MG63 (cell line): Measurements from ENCODE around the gene APP. TPM values are rescaled to one million over a fixed set of nuclear protein-coding genes. Genes with fewer than 3 reads are reported as not detected.
A peak's percentile ranks its signal among the peaks of the same experiment; 100 is the strongest.

Source experiments
- DNase-seq: peaks from one replicate; pipeline ENCODE4 v3.0.0-alpha.2; 2020
- H3K27me3 ChIP-seq: fragments of 250-450 bp; sonication (Bioruptor Pico); 2 replicates; pipeline ENCODE4 v1.5.1; 2020; ENCODE audit warnings: mild to moderate bottlenecking, moderate library complexity
- H3K36me3 ChIP-seq: fragments of 250-450 bp; sonication (Bioruptor Pico); 2 replicates; pipeline ENCODE4 v1.5.1; 2020; ENCODE audit warnings: mild to moderate bottlenecking, moderate library complexity
- H3K4me3 ChIP-seq: fragments of 250-450 bp; sonication (Bioruptor Pico); 2 replicates; pipeline ENCODE4 v1.5.1; 2020; ENCODE audit warnings: mild to moderate bottlenecking, moderate library complexity
- H3K9me3 ChIP-seq: fragments of 250-450 bp; sonication (Bioruptor Pico); 2 replicates; pipeline ENCODE4 v1.5.1; 2020; ENCODE audit warnings: mild to moderate bottlenecking, moderate library complexity
- total RNA-seq: library from RNA; depleted of rRNA; stranded (reverse); fragments of >200 nt; shearing (Covaris generic); gene quantifications from 2 replicates; pipeline ENCODE4 v1.2.3, GENCODE V29; 2014; ENCODE audit warnings: low replicate concordance

The APP gene
- total RNA-seq, 1 experiment from 2014 or later, result 252 TPM

DNA sequence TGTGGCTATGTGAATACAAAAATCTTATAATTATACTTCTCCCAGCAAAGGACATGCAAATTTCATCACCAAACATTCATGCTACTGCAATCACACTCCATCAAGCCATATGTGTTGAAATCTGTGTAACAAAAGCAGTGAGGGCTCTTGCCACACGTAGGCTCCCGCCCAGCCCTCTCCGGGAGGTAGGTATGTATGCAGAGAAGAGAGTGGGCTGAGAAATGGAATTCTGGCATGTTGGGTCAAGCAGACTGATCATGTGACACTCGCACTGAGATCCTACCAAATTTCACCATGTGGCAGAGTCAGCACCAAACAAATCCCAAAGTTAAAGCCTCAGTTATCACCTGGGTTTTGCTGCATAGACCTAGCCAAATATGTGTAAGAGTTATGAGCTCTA lies 49.7 kb downstream of the APP start:
- no peaks in the 10 kb centered on the region for H3K27me3 ChIP-seq

DNA sequence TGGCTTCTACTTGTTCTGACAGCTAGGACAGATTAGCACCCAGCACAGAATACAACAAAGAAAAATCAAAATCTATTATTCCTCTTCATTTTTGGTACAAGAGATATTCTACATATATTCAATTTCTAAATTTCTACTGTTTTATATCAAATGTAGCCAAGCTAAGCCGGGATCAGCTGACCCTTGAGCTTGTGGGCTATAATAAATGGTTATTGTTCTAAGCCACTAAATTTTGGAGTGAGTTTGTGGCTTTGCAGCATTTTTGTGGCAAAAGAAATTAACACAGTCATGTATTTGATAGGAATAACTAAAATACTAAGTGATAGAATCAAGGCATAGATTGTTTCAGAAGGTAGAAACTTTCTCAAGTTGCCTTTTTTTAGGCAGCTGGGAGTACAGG lies 50.7 kb downstream of the APP start:
- Histone ChIP-seq H3K9me3 (no peaks in the 10 kb centered on the region), H3K4me3 (no peak overlapping the region), H3K27me3 (no peaks in the 10 kb centered on the region), H3K36me3 (peaks cover 4% of the 10 kb centered on the region; the same call in 1 of the 2 replicates)
- no peak for DNase-seq

More for the DNA sequence above, 49.7 kb downstream of the APP start:
- no peak for DNase-seq
- H3K36me3 ChIP-seq, result peaks cover 4% of the 10 kb centered on the region
- H3K4me3 ChIP-seq, result no peak overlapping the region
- H3K9me3 ChIP-seq, result no peaks in the 10 kb centered on the region

DNA sequence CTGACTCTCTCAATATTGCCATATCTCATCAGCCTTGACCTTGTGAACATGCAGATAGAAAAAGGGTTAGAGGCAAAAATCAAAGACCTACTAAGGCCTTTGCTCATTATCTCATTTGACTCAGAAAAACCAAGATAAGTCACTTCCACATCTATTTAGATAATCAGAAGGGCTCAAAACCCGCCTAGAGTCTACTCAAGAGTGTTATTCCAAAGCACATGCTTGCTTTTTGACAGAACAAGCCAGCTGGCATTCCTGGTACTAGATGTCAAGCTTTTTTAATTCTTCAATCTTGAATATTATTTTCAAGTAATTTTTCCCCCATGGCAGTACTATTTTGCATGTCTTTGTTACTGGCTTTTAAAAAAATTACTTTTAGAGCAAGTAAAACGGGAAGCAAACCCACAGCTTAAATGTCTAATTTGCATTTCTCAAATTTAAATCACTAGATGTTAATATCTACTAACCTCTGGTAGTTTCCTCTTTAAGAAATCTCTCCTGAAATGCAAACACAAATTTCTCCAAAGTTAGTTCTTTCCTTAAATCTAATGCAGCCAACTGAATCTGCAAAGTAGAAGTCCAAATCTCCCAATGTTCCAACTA lies 51.5 kb downstream of the APP start:
- no peaks in the 10 kb centered on the region for H3K9me3 ChIP-seq
- no peaks in the 10 kb centered on the region for H3K36me3 ChIP-seq
- peak overlapping the region; percentile 12; the same call in 1 of the 2 replicates for H3K4me3 ChIP-seq
- no peak for DNase-seq
- H3K27me3 ChIP-seq, result no peaks in the 10 kb centered on the region

GRCh38 chr21:26117972-26118367 lies 52.6 kb downstream of the APP start:
- DNase-seq, result no peak
- H3K9me3 ChIP-seq, result no peaks in the 10 kb centered on the region
- H3K36me3 ChIP-seq, result no peaks in the 10 kb centered on the region
- H3K4me3 ChIP-seq, result peak overlapping the region; percentile 12; the same call in 1 of the 2 replicates
- H3K27me3 ChIP-seq, result no peaks in the 10 kb centered on the region

GRCh38 chr21:26117324-26117971 lies 53.1 kb downstream of the APP start:
- Histone ChIP-seq H3K9me3 (no peaks in the 10 kb centered on the region), H3K36me3 (no peaks in the 10 kb centered on the region), H3K27me3 (no peaks in the 10 kb centered on the region), H3K4me3 (no peak overlapping the region)
- DNase-seq, result no peak

DNA sequence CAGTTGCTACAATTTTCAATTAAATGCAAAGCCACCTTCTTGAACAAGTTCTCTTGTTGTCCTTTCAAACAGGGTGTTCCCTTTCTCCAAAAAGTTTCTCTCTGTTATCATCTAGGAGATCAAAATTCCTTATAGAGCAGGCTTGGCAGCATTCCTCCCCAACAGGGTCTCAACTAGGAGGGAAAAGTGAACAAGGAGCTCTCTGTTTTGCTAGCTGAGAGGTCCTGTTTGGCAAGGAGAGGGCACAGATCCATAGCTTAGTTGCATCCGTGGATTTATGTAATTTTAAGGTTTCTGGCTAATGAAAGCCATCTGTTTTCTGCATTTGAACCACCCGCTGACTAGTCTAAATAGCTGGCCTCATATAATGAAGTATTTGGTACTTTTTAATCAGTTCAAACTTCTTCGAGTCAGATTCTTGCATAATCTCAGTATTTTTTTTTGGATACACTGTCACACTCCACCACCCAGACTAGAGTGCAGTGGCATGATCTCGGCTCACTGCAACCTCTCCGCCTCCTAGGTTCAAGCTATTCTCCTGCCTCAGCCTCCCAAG lies 54.0 kb downstream of the APP start:
- Histone ChIP-seq H3K9me3 (no peaks in the 10 kb centered on the region), H3K27me3 (no peaks in the 10 kb centered on the region), H3K4me3 (no peak overlapping the region), H3K36me3 (peaks cover 4% of the 10 kb centered on the region)
- DNase-seq, result no peak

- Histone ChIP-seq H3K4me3 (no peak overlapping the region), H3K9me3 (no peaks in the 10 kb centered on the region), H3K27me3 (no peaks in the 10 kb centered on the region), H3K36me3 (peaks cover 9% of the 10 kb centered on the region)
- DNase-seq, result no peak
Observed at GRCh38 chr21:26115899-26116298, 54.7 kb downstream of the APP start.

- Histone ChIP-seq H3K9me3 (no peaks in the 10 kb centered on the region), H3K27me3 (no peaks in the 10 kb centered on the region)
- DNase-seq, result no peak
Observed at GRCh38 chr21:26115305-26115704, 55.3 kb downstream of the APP start.

GRCh38 chr21:26112975-26113374 lies 57.6 kb downstream of the APP start:
- H3K36me3 ChIP-seq, result peaks cover 31% of the 10 kb centered on the region
- H3K27me3 ChIP-seq, result no peaks in the 10 kb centered on the region
- no peak overlapping the region for H3K4me3 ChIP-seq
- no peak for DNase-seq
- no peaks in the 10 kb centered on the region for H3K9me3 ChIP-seq

More at GRCh38 chr21:26115305-26115704, 55.3 kb downstream of the APP start:
- H3K36me3 ChIP-seq, result peaks cover 12% of the 10 kb centered on the region
- H3K4me3 ChIP-seq, result no peak overlapping the region

- Histone ChIP-seq H3K36me3 (peaks cover 39% of the 10 kb centered on the region), H3K27me3 (no peaks in the 10 kb centered on the region), H3K4me3 (no peak overlapping the region), H3K9me3 (no peaks in the 10 kb centered on the region)
- peak; percentile 65 for DNase-seq
Observed at GRCh38 chr21:26112127-26112742, 58.3 kb downstream of the APP start.

DNA sequence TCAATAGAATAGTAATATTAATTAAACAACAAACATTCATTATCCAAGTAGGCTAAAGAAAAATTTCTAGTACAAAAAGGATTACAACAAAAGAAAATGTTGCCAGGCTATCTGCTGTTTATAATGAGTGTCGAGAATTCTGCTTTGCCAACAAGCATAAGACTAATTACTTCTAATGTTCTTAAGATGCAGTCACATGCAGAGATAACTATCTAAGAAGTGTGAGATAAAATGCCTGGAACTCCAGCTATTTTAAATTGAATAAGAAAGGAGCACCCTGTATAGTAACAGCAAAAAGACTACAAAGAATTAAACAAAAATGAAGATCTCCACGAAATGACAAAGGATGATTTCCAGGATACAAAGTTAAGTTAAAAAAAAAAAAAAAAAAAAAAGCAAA lies 59.9 kb downstream of the APP start:
- H3K27me3 ChIP-seq, result no peaks in the 10 kb centered on the region
- H3K4me3 ChIP-seq, result no peak overlapping the region
- H3K36me3 ChIP-seq, result peaks cover 39% of the 10 kb centered on the region
- no peaks in the 10 kb centered on the region for H3K9me3 ChIP-seq
- no peak for DNase-seq

GRCh38 chr21:26107429-26107828 lies 63.1 kb downstream of the APP start:
- DNase-seq, result no peak
- peaks cover 42% of the 10 kb centered on the region for H3K36me3 ChIP-seq
- no peaks in the 10 kb centered on the region for H3K9me3 ChIP-seq
- H3K4me3 ChIP-seq, result no peak overlapping the region
- H3K27me3 ChIP-seq, result no peaks in the 10 kb centered on the region

DNA sequence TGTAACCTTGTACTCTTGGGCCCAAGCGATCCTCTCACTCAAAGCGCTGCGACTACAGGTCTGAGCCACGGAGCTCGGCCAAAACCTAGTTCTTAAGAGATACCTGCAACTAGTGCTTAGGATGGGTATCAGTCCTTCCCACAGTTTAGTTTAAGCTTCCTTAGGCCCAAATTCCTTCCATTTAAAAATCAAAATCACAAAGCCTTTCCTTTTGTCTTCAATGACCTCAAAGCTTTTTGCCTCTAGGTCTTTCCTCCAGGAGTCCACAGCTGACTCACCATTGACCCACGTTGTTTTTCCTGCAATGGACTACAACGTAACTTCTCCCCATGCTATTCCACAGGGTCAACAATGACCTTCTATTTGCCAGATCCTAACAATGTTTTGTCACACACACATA lies 64.0 kb downstream of the APP start:
- no peaks in the 10 kb centered on the region for H3K27me3 ChIP-seq
- DNase-seq, result no peak
- H3K36me3 ChIP-seq, result peaks cover 38% of the 10 kb centered on the region
- no peaks in the 10 kb centered on the region for H3K9me3 ChIP-seq
- no peak overlapping the region for H3K4me3 ChIP-seq

GRCh38 chr21:26105819-26106218 lies 64.8 kb downstream of the APP start:
- no peaks in the 10 kb centered on the region for H3K27me3 ChIP-seq
- no peaks in the 10 kb centered on the region for H3K9me3 ChIP-seq
- peaks cover 33% of the 10 kb centered on the region for H3K36me3 ChIP-seq
- no peak overlapping the region for H3K4me3 ChIP-seq
- DNase-seq, result no peak

DNA sequence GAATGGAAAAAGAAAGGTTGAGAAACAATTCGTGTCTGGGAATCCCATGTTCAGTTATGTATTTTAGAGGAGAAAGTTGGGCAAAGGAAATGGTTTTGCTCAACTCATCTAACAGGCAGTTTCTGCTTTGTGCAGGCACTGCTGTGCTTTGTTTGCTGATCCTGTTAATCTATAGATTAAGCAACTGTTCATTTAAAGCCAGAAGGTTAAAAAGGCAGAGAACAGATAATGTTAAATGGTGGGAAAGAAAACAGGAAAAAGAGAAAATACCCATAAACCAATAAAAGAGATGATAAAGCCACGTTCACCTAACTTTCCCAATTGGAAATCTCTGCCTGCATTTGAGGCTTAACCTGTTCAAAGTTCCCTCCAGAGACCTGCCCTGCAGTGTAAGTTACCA lies 70.0 kb downstream of the APP start:
- H3K9me3 ChIP-seq, result no peaks in the 10 kb centered on the region
- H3K4me3 ChIP-seq, result no peak overlapping the region
- H3K27me3 ChIP-seq, result no peaks in the 10 kb centered on the region
- no peak for DNase-seq
- peaks cover 3% of the 10 kb centered on the region for H3K36me3 ChIP-seq

DNA sequence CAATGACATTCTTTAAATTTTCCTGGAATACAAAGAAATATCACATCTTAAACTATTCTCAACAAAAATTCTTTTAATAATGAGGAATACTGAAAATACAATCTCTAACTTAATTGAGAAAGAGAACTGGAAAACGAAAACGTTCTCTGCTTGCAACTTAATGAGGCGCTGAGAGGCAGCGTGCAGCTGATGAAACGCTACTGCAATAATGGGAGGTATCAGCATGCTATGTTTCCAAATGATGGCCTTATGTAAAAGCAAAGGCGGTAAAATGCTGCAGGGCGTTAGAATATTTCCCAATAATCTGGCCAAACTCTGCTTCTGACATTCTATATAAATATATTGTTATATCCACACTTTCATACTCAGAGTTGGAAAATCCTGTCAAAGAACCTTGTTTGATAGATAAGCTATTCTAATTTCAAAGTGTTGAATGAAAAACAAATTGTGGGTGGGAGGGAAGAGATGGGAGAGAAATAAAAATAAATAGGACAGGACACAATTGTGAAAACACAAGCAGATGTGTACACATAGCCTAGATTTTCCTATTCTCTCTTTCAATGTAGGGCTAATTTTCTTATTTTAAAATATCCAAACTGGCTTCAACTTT lies 70.9 kb downstream of the APP start:
- no peaks in the 10 kb centered on the region for H3K27me3 ChIP-seq
- no peak overlapping the region for H3K4me3 ChIP-seq
- H3K9me3 ChIP-seq, result no peaks in the 10 kb centered on the region
- peak; percentile 11 for DNase-seq
- H3K36me3 ChIP-seq, result peaks cover 3% of the 10 kb centered on the region

DNA sequence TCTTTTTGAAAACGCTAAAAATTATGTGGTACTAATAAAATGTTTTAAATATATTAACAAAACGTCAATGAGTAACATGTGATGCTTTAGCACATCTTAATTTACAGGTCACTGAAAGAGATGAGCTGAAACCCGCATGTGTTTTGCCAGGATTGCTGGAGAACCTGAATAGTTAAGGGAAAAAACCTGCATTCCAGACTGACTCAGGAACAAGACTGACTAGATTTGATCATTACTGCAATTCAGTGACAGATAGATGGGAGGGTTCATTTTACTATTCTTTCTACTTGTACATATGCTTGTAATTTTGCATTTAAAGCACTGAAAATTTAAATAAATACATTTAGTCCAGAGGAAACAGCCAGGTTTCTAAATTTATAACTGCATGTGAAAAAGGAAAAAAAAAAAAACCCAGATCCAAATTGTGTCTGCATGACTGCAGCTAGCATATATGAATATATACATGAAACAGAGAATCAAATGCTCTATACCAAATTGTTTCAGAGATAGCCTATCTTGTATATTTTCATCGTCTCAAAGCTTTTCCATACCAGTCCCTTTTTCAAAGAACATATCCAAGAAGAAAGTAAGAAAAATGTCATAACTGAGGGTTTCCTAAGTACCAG lies 71.7 kb downstream of the APP start:
- H3K4me3 ChIP-seq, result no peak overlapping the region
- H3K36me3 ChIP-seq, result no peaks in the 10 kb centered on the region; the same call in none of the 2 replicates
- DNase-seq, result no peak
- H3K9me3 ChIP-seq, result no peaks in the 10 kb centered on the region
- no peaks in the 10 kb centered on the region for H3K27me3 ChIP-seq
